H1 (cell line): ENCODE results near the gene POLN. TPM values are rescaled to one million over a fixed set of nuclear protein-coding genes. Genes with fewer than 3 reads are reported as not detected.
A peak's percentile ranks its signal among the peaks of the same experiment; 100 is the strongest.

Source experiments
- CTCF ChIA-PET: fragments of 300-600 bp; sonication (Branson Sonifier 250); formaldehyde crosslinking; loops from one replicate; lab custom pipeline; 2021; ENCODE audit not compliant: partially characterized antibody; lab: Charles Lee
- POLR2A ChIA-PET: fragments of 300-600 bp; sonication (Branson Sonifier 250); formaldehyde crosslinking; loops from one replicate; lab custom pipeline; 2021; ENCODE audit warnings: inconsistent platforms; ENCODE audit not compliant: partially characterized antibody; lab: Charles Lee
- DNase-seq, 2 experiments: peaks; one replicate each; pipeline versions ENCODE4 v3.0.0 to v3.0.0-alpha.2; 2010 to 2022; ENCODE audit warnings: low spot score in 2 of 2, low read depth in 1 of 2, mixed read lengths in 1 of 2
- FAIRE-seq: peaks from 2 replicates; lab custom pipeline; 2011; peaks lifted over from hg19 to GRCh38; lab: Jason Lieb, UNC
- H2AFZ ChIP-seq: 2 replicates; pipeline ENCODE4 v1.8.1; 2012; ENCODE audit warnings: low read length, inconsistent platforms
- H2AK5ac ChIP-seq: 2 replicates; pipeline ENCODE4 v1.6.1; 2013; ENCODE audit warnings: low read depth, low read length
- H2BK120ac ChIP-seq: replicated peaks from 2 replicates; pipeline ENCODE3; 2013; ENCODE audit warnings: low read depth, low read length, inconsistent platforms
- H2BK12ac ChIP-seq: 2 replicates; pipeline ENCODE4 v1.6.1; 2013; ENCODE audit warnings: low read depth, low read length
- H2BK15ac ChIP-seq: 2 replicates; pipeline ENCODE4 v1.6.1; 2013; ENCODE audit warnings: low read length
- H2BK20ac ChIP-seq: 2 replicates; pipeline ENCODE4 v1.6.1; 2013; ENCODE audit warnings: low read length
- H2BK5ac ChIP-seq: 2 replicates; pipeline ENCODE4 v1.6.1; 2013; ENCODE audit warnings: low read depth, low read length
- H3K14ac ChIP-seq: 2 replicates; pipeline ENCODE4 v1.6.1; 2013; ENCODE audit warnings: inconsistent platforms; ENCODE audit not compliant: insufficient read length
- H3K18ac ChIP-seq: 2 replicates; pipeline ENCODE4 v1.6.1; 2013; ENCODE audit warnings: low read length; ENCODE audit errors: extremely low read depth
- H3K23ac ChIP-seq: 2 replicates; pipeline ENCODE4 v1.6.1; 2013; ENCODE audit warnings: inconsistent platforms; ENCODE audit not compliant: insufficient read length
- H3K23me2 ChIP-seq: 2 replicates; pipeline ENCODE4 v1.6.1; 2013; ENCODE audit warnings: low read depth, low read length
- H3K27ac ChIP-seq: 2 replicates; pipeline ENCODE4 v1.6.1; 2011; ENCODE audit warnings: low read depth, low read length, inconsistent platforms
- H3K27me3 ChIP-seq, 4 experiments: replicated peaks in 1 of 4; 1 replicate in 1 of 4; 2 replicates in 3 of 4; pipeline versions ENCODE4 v1.6.1 to v1.8.1; 2011 to 2013; ENCODE audit warnings: low read length in 3 of 4, mild to moderate bottlenecking in 3 of 4, inconsistent platforms in 2 of 4, mixed read lengths in 2 of 4, moderate library complexity in 1 of 4; ENCODE audit not compliant: control insufficient read depth in 3 of 4, insufficient read depth in 3 of 4; ENCODE audit errors: extremely low read depth in 1 of 4
- H3K36me3 ChIP-seq, 4 experiments: 2 replicates each; pipeline versions ENCODE4 v1.6.1 to v1.8.1; 2011 to 2013; ENCODE audit warnings: mild to moderate bottlenecking in 4 of 4, low read length in 3 of 4, moderate library complexity in 2 of 4, control low read depth in 1 of 4, inconsistent platforms in 1 of 4; ENCODE audit not compliant: insufficient read depth in 4 of 4, control insufficient read depth in 2 of 4
- H3K4ac ChIP-seq: replicated peaks from 2 replicates; pipeline ENCODE3; 2013; ENCODE audit warnings: low read length, low read depth, mixed read lengths, inconsistent platforms; ENCODE audit not compliant: insufficient read length
- H3K4me1 ChIP-seq, 4 experiments: replicated peaks in 1 of 4; 1 replicate in 1 of 4; 2 replicates in 3 of 4; pipeline versions ENCODE4 v1.6.1 to v1.8.1; 2011 to 2013; ENCODE audit warnings: low read length in 3 of 4, inconsistent platforms in 2 of 4, mixed read lengths in 1 of 4; ENCODE audit not compliant: insufficient read depth in 4 of 4, control insufficient read depth in 3 of 4
- H3K4me2 ChIP-seq, 2 experiments: 2 replicates each; pipeline versions ENCODE4 v1.6.1 to v1.8.1; 2011 to 2013; ENCODE audit warnings: low read depth in 2 of 2, low read length in 2 of 2, control low read depth in 1 of 2, inconsistent platforms in 1 of 2, mild to moderate bottlenecking in 1 of 2; ENCODE audit not compliant: insufficient read depth in 1 of 2
- H3K4me3 ChIP-seq, 4 experiments: fragments of 200-600, 300-600 bp in 1 of 4; sonication (generic), shearing (Covaris generic), sonication (Bioruptor Twin) in 1 of 4; 2 replicates each; pipeline versions ENCODE4 v1.5.1 to v1.8.1; 2011 to 2016; ENCODE audit warnings: low read length in 4 of 4, low read depth in 3 of 4, control low read depth in 2 of 4, inconsistent platforms in 2 of 4, mild to moderate bottlenecking in 2 of 4, mixed read lengths in 1 of 4, moderate library complexity in 1 of 4; ENCODE audit not compliant: insufficient read depth in 2 of 4; ENCODE audit errors: extremely low read depth in 1 of 4
- H3K56ac ChIP-seq: replicated peaks from 2 replicates; pipeline ENCODE3; 2013; ENCODE audit warnings: low read depth, mild to moderate bottlenecking, mixed read lengths, low read length, inconsistent platforms; ENCODE audit not compliant: insufficient read length
- H3K79me1 ChIP-seq: 2 replicates; pipeline ENCODE4 v1.6.1; 2013; ENCODE audit warnings: low read depth, low read length, control low read depth
- H3K79me2 ChIP-seq, 2 experiments: 2 replicates each; pipeline versions ENCODE4 v1.6.1 to v1.8.1; 2012 to 2013; ENCODE audit warnings: low read length in 2 of 2, mild to moderate bottlenecking in 2 of 2, inconsistent platforms in 1 of 2; ENCODE audit not compliant: insufficient read depth in 2 of 2, control insufficient read depth in 1 of 2
- H3K9ac ChIP-seq, 4 experiments: replicated peaks in 1 of 4; 1 replicate in 1 of 4; 2 replicates in 3 of 4; pipeline versions ENCODE4 v1.6.1 to v1.8.1; 2011 to 2013; ENCODE audit warnings: low read depth in 3 of 4, low read length in 3 of 4, control low read depth in 2 of 4, mild to moderate bottlenecking in 2 of 4, moderate library complexity in 2 of 4, inconsistent platforms in 1 of 4; ENCODE audit errors: extremely low read depth in 1 of 4
- H3K9me3 ChIP-seq, 2 experiments: 2 replicates each; pipeline versions ENCODE4 v1.6.1 to v1.8.1; 2012 to 2013; ENCODE audit warnings: mild to moderate bottlenecking in 2 of 2, moderate library complexity in 2 of 2, control low read depth in 1 of 2, inconsistent platforms in 1 of 2, low read depth in 1 of 2, low read length in 1 of 2, mixed read lengths in 1 of 2; ENCODE audit not compliant: insufficient read depth in 2 of 2
- H4K20me1 ChIP-seq, 2 experiments: replicated peaks in 1 of 2; 2 replicates each; pipeline versions ENCODE3 to v1.8.1; 2011 to 2013; ENCODE audit warnings: inconsistent platforms in 2 of 2, low read length in 2 of 2, mild to moderate bottlenecking in 1 of 2; ENCODE audit not compliant: insufficient read depth in 2 of 2, control insufficient read depth in 1 of 2
- H4K5ac ChIP-seq: 2 replicates; pipeline ENCODE4 v1.6.1; 2013; ENCODE audit warnings: low read length, low read depth, mixed read lengths, inconsistent platforms; ENCODE audit not compliant: insufficient read length
- H4K8ac ChIP-seq: 2 replicates; pipeline ENCODE4 v1.8.0; 2013; ENCODE audit warnings: mild to moderate bottlenecking, moderate library complexity, low read length, inconsistent platforms; ENCODE audit not compliant: insufficient read depth; ENCODE audit errors: extremely low read depth
- H4K91ac ChIP-seq: replicated peaks from 2 replicates; pipeline ENCODE3; 2013; ENCODE audit warnings: low read length, mixed read lengths, inconsistent platforms; ENCODE audit not compliant: insufficient read length
- JUN ChIP-seq: IDR thresholded peaks from 2 replicates; pipeline ENCODE4 v1.6.1; 2011; ENCODE audit warnings: low read depth, mild to moderate bottlenecking, improper control_type of control experiment, low read length
- KDM5A ChIP-seq: fragments of 200-600 bp; IDR thresholded peaks from 2 replicates; pipeline ENCODE4 v1.7.1; 2012; ENCODE audit warnings: mild to moderate bottlenecking, low read length, inconsistent platforms, mixed read lengths
- NANOG ChIP-seq: IDR thresholded peaks from 2 replicates; pipeline ENCODE4 v1.6.1; 2011; ENCODE audit warnings: low read length, low read depth, mild to moderate bottlenecking, inconsistent platforms; ENCODE audit not compliant: insufficient read depth, poor library complexity, severe bottlenecking
- POLR2AphosphoS5 ChIP-seq: IDR thresholded peaks from 2 replicates; pipeline ENCODE4 v1.6.1; 2011; ENCODE audit warnings: low read depth, low read length
- RAD21 ChIP-seq, 2 experiments: IDR thresholded peaks in 1 of 2; conservative IDR thresholded peaks in 1 of 2; 2 replicates each; pipeline ENCODE4 v1.6.1; 2011; ENCODE audit warnings: low read depth in 2 of 2, low read length in 2 of 2, improper control_type of control experiment in 1 of 2, inconsistent platforms in 1 of 2, mild to moderate bottlenecking in 1 of 2, moderate library complexity in 1 of 2
- RFX5 ChIP-seq: IDR thresholded peaks from 2 replicates; pipeline ENCODE4 v1.6.1; 2011; ENCODE audit warnings: low read depth, low read length, improper control_type of control experiment, borderline replicate concordance
- RNF2 ChIP-seq: fragments of 200-900, 300-1000 bp; sonication (generic); IDR thresholded peaks from 2 replicates; pipeline ENCODE4 v1.7.1; 2016; ENCODE audit warnings: borderline replicate concordance, low read depth, mild to moderate bottlenecking, antibody characterized with exemption, low read length; ENCODE audit not compliant: poor library complexity, severe bottlenecking; ENCODE audit errors: missing control alignments
- SIRT6 ChIP-seq: IDR thresholded peaks from one replicate; pipeline ENCODE4 v1.7.1; 2012; ENCODE audit warnings: low read length, inconsistent platforms
- SP1 ChIP-seq: IDR thresholded peaks from 2 replicates; pipeline ENCODE4 v1.6.1; 2011; ENCODE audit warnings: low read depth, low read length
- SP2 ChIP-seq: IDR thresholded peaks from 2 replicates; pipeline ENCODE4 v1.6.1; 2012; ENCODE audit warnings: mild to moderate bottlenecking, low read length, inconsistent platforms
- whole genome bisulfite sequencing, 2 experiments: shearing (Covaris generic) in 1 of 2; methylation state at CpG; one replicate each; pipeline versions ENCODE4 v1.1.6 to v1.1.7; 2013 to 2015; ENCODE audit warnings: low lambda C conversion rate in 2 of 2, mixed read lengths in 2 of 2, inconsistent platforms in 1 of 2, low coverage in 1 of 2, missing lambda C conversion rate in 1 of 2; ENCODE audit not compliant: insufficient replicate concordance in 2 of 2, insufficient coverage in 1 of 2, insufficient read length in 1 of 2; ENCODE audit errors: extremely low coverage in 1 of 2, missing lambda C conversion rate in 1 of 2; 5-methylcytosine and 5-hydroxymethylcytosine counted together
- polyA plus RNA-seq, 7 experiments: library from polyadenylated mRNA; depleted of rRNA in 3 of 7; stranded (reverse) in 5 of 7; unstranded in 2 of 7; fragments of >200 nt in 5 of 7; fragments of 200-250 nt in 2 of 7; gene quantifications; 1 replicate in 5 of 7; 2 replicates in 1 of 7; 4 replicates in 1 of 7; pipeline versions ENCODE4 v1.2.1 to v1.2.3, GENCODE V29; 2011 to 2013; ENCODE audit warnings: missing spikeins in 2 of 7, mixed read lengths in 2 of 7
- total RNA-seq: library from RNA; stranded (reverse); fragmentation: NEBNext Ultra II Directional; extraction: Animal tissue kit (Norgen Biotek cat#: 25700); gene quantifications from 2 replicates; pipeline ENCODE4 v1.2.1, GENCODE V29; 2021

The POLN gene
- total and polyA plus RNA-seq, 2 of the 8 experiments (the other 6 are each of a cell fraction or from before 2014, with no cell fraction given), result 0.98 to 1.5 TPM

GRCh38 chr4:2046031-2046961 lies 195.6 kb downstream of the POLN start:
- no peak overlapping the region for H2AFZ ChIP-seq
- 0 out of 8 replicates have a peak overlapping the region, but pooled peaks of 1 of the 4 experiments have one; percentile 19 for H3K4me3 ChIP-seq
- H2BK5ac ChIP-seq, result no peak overlapping the region
- no peak overlapping the region for H2BK20ac ChIP-seq
- H3K4ac ChIP-seq, result no peak overlapping the region
- DNase-seq (peak in 1 of 2 experiments; percentile 49), FAIRE-seq (no peak)
- no peak overlapping the region for H2BK120ac ChIP-seq
- peaks cover 7 to 26% (median 24%) of the 10 kb centered on the region in 4 experiments for H3K27me3 ChIP-seq
- H3K79me1 ChIP-seq, result no peaks in the 10 kb centered on the region
- no peak overlapping the region for H2BK12ac ChIP-seq
- H4K20me1 ChIP-seq, result peaks cover 0 to 9% of the 10 kb centered on the region in 2 experiments
- peak overlapping the region; percentile 35; the same call in 1 of the 2 replicates for H4K8ac ChIP-seq
- peaks cover 0 to 8% of the 10 kb centered on the region in 2 experiments; a peak in 1 of 4 replicates for H3K9me3 ChIP-seq
- POLR2A ChIA-PET, result interaction anchor here (0.8 to 1.4 kb wide), 4 partner anchors 12 to 15 kb away, joined by 3 to 5 read pairs (median 3); partner anchors contain the start of gene NAT8L
- H2AK5ac ChIP-seq, result no peak overlapping the region
- CTCF ChIA-PET, result interaction anchor here (0.6 to 2.6 kb wide), 4 partner anchors 11 to 171 kb away, joined by 3 to 10 read pairs (median 6); partner anchors contain the start of genes NAT8L and NELFA
- no peak overlapping the region for H3K14ac ChIP-seq
- H4K5ac ChIP-seq, result no peak overlapping the region
- no peak overlapping the region for H3K9ac ChIP-seq
- WGBS, 2 experiments, result 74% methylated on average over 20 of the region's 28 CpGs; no CpG with 5 or more reads in 1 of the 2 experiments
- H3K79me2 ChIP-seq, result no peaks in the 10 kb centered on the region
- H3K18ac ChIP-seq, result no peak overlapping the region
- no peak overlapping the region for H3K23ac ChIP-seq
- H3K56ac ChIP-seq, result no peak overlapping the region
- H3K4me2 ChIP-seq, result peak overlapping the region; percentile 21 to 34; a peak in 2 of 4 replicates
- no peak overlapping the region for H2BK15ac ChIP-seq
- peaks cover 7% of the 10 kb centered on the region; the same call in 1 of the 2 replicates for H3K23me2 ChIP-seq
- H3K4me1 ChIP-seq, result peaks cover under 1 to 6% (median 3%) of the 10 kb centered on the region in 4 experiments; a peak in 6 of 7 replicates
- no peak overlapping the region for H4K91ac ChIP-seq
- no peak overlapping the region for H3K27ac ChIP-seq
- H3K36me3 ChIP-seq, result no peaks in the 10 kb centered on the region
- TF ChIP-seq RFX5 (no peak), NANOG (no peak), SP1 (no peak), RAD21 (IDR thresholded peaks at IDR 0.05 in 1 of 2, conservative IDR thresholded peaks at IDR 0.05 in 1 of 2; ENCODE audit: low read depth in 2 of 2, low read length in 2 of 2) (no peak), SP2 (no peak), KDM5A (no peak), JUN (no peak), POLR2AphosphoS5 (no peak), SIRT6 (no peak), RNF2 (no peak)
